Measurements from ENCODE around the gene MRPL58.

The MRPL58 gene

DNA sequence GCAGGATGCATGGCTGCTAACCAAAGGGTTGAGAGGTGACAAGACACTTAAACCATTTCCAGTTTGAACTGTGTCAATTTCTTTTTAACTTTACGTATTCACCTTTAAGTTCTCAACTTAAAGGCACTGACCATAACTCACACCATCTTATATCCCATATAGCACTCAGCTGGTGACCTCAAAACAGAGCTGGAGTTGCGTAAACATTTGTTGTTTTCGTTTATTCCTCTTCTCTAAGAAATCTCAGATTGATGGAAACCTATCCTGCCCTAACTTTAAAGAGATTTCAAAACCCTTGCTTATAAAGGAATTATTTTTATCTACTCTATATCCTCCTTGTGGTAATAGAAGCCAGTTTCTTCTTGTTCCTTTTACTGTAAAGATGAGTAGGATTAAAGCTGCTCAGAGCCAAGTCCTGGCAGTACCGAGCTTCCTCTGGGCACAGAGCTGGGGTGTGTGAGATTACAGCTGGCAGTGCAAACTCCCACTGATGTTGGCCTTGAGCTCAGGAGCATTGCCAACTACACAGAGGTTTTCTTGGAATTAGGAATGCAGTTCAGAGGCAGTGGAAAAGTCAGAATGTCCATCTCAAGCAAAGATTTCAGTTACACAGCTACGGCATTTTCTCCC is 35.9 kb downstream of the MRPL58 start:
- DNase-seq = no peak

DNA sequence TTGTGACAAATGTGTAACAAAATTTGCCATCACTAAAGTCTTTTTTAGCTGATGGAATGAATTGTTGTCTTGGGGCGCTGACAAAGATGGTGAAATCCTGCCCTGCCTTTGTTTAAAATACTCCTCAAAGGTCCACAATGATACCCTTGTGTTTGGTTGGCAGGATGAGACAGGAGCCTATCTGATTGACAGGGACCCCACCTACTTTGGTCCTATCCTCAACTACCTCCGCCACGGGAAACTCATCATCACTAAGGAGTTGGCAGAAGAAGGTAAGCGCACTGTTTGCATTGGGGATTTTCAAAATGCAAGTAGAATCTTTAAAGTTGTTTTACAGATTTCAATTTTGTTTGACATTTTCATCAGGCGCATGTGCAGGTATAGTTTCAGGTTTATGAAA is 36.6 kb downstream of the MRPL58 start:
- no peak for DNase-seq

DNA sequence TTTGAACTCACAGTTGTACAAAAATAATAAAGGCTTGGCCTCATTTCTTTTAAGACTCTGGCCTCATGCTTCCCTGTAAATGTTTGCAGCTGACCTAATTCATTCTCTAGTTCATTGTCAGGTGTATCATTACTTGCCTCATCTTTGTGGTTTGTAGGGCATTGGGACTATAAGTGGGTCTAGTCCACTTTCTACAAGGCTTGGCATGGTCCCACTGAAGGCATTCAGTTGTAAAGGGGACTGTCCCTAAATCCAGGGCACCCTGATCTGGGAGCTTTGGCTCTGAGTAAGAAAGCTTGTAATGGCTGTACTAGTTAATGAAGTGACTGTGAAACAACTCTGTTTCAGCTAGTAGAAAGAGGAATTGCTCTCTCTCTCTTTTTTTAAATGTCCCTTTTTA is 37.2 kb downstream of the MRPL58 start:
- DNase-seq = no peak

DNA sequence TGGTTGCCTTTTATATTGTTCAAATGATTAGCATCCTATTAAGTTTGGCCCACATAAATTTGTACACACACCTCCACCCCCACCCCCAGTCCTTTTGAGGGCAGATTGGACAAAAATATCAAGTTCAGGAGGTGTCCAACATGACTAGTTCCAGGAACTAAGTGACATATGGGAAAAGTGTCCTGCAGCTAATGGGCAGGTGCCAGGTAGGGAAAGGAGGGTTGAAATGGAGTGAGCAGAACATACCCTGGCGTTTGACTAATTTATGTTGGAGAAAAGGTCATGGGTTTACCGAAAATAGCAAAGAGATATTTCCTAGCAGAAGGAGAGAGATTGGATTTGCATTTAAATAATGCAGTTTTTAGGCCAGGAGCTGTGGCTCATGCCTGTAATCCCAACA is 39.5 kb downstream of the MRPL58 start:
- DNase-seq = no peak

DNA sequence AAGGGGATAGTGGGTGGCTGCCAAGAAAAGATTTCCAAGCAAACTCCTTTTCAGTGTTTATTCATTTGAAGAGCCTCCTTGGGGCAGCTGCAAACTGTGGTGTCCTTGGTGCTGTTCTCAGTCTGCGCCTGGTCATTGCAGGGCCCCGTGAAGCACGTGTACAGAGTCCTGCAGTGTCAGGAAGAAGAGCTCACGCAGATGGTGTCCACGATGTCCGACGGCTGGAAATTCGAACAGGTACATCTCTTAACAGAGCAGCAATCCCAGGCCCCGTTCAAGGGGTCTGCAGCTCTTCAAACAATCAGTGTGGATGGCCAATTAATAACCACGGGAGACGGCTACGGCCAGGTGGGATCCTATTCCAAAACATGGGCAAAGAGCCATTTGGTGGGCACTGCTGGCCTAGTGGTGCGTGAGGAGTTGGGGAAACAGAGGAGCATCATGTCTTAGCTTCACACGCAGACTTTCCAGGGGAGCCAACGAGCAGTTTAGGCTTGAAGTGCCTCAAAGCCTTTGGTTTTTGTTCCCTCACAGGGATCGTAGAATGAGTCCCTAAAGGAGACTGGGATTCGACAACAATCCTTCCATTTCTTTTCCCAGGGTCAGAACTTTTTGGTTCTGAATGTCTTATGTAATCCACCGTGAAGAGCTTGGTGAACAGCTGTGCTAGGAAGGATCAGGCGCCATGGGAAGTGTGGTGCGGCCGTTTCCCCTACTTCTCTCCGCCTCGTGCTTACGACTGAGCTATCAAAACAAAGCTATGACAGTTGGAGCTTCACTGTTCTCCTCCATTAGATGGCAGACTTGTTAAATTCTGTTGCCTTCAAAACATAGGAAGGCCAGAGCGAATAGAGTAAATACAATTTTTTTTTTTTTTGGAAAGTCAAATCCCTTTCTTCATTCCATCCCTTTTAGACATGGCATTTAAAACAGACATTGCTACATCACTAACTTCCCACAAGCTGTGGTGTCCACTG is 47.2 kb downstream of the MRPL58 start:
- peak; percentile 98 to 99 for DNase-seq

DNA sequence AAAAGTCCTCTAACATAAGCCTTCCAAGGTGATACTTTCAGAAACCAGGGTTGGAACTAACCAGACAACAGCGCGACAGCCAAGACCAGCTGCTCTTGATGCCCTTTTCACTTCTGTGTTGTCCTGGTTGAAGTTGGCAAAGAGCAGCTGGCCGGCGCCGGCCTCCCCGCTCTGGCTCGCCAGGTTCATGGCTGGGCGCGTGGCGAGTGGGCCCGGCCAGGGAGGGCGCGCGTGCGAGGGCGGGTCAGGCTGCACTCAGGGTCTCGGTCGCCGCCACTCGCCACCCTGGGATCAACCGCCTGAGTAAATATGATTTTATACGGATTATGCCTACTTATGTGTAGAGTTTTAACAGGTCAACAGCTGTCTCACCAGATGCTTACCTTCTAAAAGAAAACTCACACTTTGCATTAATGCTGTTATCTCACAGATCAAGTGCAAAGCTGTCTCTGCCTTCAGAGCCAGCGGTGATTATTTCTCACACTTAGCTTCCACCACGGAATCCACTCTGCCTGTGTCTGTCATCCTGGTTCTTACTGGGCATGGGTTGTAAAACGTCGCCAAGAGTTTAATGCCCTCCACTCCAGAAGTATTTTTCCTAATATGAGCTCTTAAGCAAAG is 48.1 kb downstream of the MRPL58 start:
- DNase-seq = peak; percentile 100

DNA sequence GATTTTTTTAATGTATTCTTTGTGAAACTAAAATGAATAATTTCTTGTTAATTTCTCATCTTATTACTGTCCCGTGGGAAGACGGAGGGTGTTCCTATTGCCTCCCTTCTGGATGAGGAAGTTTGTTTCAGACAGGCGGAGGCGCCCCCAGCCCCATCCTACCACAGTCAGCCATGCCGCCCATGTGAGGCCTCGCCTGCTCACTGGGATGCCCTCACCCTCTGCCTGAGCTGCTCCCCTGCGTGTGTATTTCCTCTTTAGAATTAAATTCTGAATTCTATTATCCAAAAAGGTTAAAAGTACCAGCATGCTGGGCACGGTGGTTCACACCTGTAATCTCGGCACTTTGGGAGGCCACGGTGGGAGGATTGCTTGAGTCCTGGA is 48.6 kb downstream of the MRPL58 start:
- DNase-seq = no peak

DNA sequence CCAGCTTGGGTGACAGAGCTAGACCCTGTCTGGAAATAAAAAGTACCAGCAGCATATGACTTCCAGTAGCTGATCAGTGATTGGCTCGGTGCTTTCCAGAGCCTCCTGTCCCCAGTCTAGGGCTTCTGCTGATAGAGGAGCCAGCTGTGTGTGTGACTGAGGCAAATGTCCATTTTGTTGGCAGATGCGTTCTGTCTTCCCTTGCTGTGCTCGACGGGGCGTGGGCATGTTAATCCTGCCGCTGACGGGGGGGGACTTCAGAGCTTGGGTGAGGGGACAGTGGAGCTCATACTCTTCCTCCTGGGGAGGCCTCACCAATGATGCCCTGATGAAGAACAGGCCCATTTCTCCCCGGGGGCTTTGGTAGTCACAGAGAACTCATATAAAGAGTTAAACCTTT is 49.1 kb downstream of the MRPL58 start:
- peak; percentile 94 to 97 for DNase-seq

DNA sequence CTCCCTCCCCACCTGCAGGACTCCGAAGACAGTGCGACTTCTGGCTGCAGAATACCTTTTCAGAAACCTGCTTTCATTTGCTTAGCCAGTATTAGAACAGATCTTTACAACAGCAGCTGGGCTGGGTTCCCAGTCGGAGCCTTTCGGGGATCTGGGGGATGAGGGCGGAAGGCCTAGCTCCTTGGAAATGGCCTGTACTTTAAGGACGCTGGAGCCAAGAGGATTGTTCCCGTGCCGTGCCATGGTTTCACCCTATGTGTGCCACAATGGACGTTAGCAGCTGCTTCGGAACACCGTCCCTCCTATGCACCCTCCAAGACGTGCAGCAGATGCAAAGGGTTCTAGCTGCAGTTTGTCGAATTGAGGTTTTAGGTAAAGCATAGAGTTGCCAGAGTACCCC is 50.7 kb downstream of the MRPL58 start:
- DNase-seq = no peak

DNA sequence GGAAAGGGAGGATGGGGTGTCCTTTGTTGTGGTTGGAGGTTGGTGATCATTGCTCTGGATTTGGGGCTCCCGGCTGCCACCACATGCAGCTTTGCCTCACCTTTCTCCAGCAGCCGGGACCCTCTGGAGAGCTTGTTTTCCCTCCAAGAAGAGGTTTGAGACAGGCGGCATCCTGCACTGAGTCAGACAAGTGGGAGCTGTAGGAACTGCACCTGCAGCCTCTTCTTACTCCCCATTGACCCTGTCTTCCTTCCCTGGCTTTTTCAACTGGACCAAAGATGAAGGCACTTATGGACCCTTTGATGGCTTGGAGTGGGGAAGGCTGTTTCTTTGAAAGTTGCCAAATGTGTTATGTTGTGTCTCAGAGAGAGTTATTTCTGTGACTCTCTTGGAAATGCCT is 51.2 kb downstream of the MRPL58 start:
- no peak for DNase-seq

DNA sequence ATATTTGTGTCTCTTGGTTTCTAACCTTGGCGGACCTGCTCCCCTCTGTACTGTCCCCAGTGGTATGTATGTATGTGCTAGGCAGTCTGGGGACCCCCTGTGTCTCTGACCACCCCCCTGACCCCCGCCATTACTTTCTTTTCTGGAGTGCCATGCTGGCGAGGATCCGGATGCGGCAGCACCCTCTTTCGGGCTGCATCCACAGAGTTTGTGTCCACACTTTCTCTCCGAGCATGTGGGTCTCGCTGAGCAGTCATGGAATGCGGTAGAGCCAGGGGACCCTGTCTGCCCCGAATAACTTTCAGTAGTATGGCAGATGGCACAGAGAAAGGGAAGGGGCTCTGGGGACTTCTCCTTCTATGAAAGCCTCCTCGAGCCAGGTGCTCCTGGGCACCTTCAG is 51.6 kb downstream of the MRPL58 start:
- DNase-seq = no peak

DNA sequence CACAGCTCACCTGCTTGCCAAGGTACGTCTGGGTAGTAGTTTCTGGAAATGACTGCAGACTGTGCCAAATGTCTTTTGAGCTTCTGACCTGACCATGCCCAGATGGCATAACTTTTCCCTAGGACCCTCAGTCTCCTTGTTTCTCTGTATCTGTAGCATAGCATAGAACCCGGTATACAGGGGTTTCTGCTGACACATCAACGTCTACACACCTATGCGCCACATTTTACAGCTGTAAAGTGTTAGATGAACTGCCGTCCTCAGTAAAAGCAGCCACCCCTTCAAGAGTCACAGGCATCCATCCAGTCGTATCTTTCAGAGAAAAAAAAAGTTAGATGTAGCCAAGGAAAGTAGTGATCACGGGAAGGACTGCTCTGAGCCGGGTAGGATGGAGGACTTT is 52.0 kb downstream of the MRPL58 start:
- no peak for DNase-seq

DNA sequence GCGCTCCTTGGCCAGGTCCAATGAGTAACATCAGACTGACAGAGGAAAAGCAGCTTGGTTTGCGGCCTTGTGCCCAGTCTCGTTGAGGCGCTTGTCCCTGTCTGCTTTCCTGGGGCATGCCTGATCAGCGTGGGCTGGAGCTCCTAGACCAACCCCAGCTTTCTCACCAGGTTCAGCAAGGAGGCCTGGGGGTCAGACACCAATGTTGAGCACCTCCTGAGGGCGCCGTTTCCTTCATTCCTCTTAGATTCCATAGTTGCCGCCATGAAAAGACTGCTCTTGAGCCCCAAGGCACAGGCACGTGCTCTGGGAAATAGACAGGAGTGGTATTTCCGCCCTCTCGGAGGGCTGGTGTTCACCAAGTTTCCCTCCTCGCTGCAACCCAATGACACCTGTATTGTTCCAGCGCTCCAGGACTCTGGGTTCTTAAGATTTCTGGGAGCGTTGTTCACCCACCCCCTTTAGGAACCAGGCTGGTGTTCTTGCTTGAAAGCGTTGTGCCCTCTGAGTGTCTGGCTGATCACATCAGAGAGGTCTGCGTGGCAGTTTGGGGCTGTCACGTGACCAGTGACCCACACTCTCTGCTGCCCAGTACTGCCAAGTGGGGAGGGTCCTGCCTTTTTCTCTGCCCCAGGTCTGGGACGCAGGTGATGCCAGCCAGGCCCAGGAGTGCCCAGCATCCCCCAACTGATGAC is 52.5 kb downstream of the MRPL58 start:
- no peak for DNase-seq

DNA sequence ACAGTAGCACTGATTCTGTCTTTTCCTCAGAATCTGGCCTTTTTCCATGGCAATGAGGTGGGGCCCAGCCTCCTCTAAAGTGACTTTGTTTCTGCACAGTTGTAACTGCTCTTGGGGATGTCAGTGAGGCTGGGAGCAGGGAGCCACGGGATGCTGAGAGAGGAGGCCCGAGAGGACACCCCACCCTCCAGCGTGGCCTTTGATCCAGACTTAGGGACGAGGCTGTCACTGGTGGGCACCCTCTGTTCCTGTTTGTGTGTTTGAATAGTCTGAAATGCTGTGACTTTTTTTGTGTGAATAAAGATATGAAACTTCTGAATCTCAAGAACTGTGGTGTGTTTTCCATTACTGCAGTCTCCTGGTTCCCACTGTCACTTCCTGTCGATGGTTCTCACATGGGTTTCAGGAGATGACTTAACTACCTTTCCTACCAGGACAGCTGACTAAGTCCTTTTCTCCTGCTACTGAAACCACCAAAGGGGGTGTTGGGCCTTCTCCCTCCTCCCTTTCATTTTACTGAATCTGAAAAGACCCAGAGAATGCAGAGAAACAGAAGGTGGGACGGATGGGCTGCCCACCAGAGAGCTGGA is 53.2 kb downstream of the MRPL58 start:
- DNase-seq = no peak

DNA sequence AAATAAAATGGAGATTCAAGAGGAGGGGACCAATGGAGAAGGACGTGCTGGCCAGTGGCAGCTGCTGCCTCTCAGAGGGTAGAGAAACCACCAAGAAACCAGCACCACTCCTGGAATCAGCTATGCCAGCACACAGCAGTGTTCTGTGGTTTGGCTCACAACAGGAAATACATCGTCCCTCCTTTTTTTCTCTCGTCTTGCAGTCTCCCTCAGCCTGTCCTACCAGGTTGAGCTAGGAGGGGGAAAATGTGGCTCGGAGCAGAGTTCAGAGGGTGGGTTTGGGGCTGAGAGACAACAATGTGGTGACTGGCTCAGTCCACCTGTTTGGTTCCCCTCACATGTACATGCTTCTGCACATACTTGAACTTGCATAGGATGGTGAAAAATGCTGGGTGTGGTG is 55.4 kb downstream of the MRPL58 start:
- DNase-seq = no peak

DNA sequence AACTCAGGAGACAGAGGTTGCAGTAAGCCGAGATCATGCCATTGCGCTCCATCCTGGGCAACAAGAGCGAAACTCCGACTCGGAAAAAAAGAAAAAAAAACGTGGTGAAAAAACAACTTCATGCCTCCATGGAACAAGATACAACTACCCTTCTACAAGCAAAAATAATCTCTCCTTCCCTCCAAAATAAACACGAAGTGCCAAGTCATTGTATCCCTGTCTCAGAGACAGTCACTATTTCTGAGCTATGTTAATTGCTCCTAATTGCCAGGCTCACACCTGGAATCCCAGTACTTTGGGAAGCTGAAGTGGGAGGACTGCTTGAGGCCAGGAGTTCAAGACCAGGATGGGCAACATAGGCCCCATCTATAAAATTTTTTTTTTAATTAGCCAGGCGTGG is 56.3 kb downstream of the MRPL58 start:
- DNase-seq = no peak

DNA sequence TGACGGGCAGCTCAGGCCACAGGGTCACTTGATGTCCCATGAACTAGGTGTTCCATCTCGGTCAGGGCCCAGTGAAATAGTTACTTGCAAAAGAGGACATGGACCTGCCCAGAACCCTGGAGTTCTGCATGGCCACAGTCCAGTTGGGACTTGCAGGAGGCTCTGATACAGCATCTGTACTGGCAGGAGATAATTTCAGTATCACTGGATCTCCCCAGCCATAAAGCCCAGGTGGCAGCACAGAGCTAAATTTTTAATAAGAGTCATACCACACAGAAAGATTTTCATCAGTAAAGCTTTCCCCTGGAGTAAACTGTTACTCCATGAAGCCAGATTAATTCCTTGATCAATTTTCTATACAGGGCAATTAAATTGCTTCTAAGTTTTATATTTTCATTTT is 57.3 kb downstream of the MRPL58 start:
- DNase-seq = peak in 1 of 2 experiments; percentile 67
